Neutrophil (primary cell): ENCODE measurements around the gene GBGT1.

Experiments
- H3K27ac ChIP-seq: fragments of 200-600 bp; sonication (generic); 2 replicates; pipeline ENCODE4 v1.5.1; 2016; ENCODE audit warnings: mild to moderate bottlenecking, moderate library complexity
- H3K27me3 ChIP-seq: fragments of 200-600 bp; sonication (generic); 2 replicates; pipeline ENCODE4 v1.6.0; 2016; ENCODE audit warnings: mild to moderate bottlenecking
- H3K36me3 ChIP-seq: fragments of 200-600 bp; sonication (generic); 2 replicates; pipeline ENCODE4 v1.5.1; 2017
- H3K4me1 ChIP-seq, 2 experiments: fragments of 200-600 bp in 1 of 2; sonication (generic) in 1 of 2; 1 replicate in 1 of 2; 2 replicates in 1 of 2; pipeline versions ENCODE4 v1.5.1 to v1.6.1; 2013 to 2016; ENCODE audit warnings: low read depth in 1 of 2, low read length in 1 of 2, mild to moderate bottlenecking in 1 of 2, moderate library complexity in 1 of 2; ENCODE audit not compliant: control insufficient read depth in 1 of 2, insufficient read depth in 1 of 2
- H3K4me3 ChIP-seq, 2 experiments: fragments of 200-600 bp in 1 of 2; sonication (generic) in 1 of 2; 1 replicate in 1 of 2; 2 replicates in 1 of 2; pipeline ENCODE4 v1.5.1; 2013 to 2016; ENCODE audit warnings: low read depth in 1 of 2, low read length in 1 of 2, mild to moderate bottlenecking in 1 of 2, moderate library complexity in 1 of 2
- H3K9me3 ChIP-seq: fragments of 200-600 bp; sonication (generic); 2 replicates; pipeline ENCODE4 v1.5.1; 2016
- TF ChIP-seq, protein P1 (sequence below): fragments of 200-600 bp; sonication (generic); IDR thresholded peaks from 2 replicates; pipeline ENCODE4 v1.5.1; 2016; ENCODE audit warnings: antibody characterized with exemption

GBGT1 gene

DNA sequence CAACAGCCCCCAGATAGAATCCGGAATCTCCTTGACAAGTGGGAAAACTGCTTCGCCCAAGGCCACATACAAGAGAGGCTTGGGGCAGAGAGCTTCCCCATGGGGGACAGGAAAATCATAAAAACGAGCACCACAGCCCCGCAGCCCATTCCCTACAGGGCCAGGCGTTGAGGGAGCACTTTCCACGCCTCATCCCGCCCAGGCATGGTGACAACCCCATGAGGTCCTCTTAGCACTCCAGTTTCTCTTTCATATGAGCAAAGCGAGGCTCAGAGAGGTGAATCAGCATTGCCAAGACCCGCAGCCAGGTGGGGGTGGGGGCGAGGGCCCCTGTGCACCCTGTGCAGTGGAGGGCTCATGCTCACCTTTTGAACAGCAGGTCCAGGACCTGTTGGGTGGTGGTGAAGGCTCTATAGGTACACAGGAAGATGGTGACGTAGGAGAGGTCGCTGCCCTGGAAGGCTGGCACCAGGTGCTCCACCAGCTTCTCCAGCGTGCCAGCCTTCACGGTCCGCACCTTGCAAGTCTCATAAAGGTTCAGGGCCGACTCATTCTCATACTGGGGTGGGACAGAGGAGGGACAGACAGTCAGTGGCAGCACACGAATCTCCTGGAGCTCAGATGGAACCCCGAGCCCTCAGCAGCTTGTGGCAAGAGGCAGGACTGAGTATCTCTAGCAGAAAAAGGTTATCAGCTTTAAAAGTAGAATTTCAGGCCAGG is 53.6 kb downstream of the GBGT1 start:
- Histone ChIP-seq H3K4me3 (no peak overlapping the region), H3K4me1 (peaks cover 30% of the 10 kb centered on the region in 2 experiments), H3K27me3 (peaks cover 45% of the 10 kb centered on the region), H3K27ac (no peak overlapping the region), H3K9me3 (no peaks in the 10 kb centered on the region), H3K36me3 (no peaks in the 10 kb centered on the region)
- TF ChIP-seq, protein P1, sequence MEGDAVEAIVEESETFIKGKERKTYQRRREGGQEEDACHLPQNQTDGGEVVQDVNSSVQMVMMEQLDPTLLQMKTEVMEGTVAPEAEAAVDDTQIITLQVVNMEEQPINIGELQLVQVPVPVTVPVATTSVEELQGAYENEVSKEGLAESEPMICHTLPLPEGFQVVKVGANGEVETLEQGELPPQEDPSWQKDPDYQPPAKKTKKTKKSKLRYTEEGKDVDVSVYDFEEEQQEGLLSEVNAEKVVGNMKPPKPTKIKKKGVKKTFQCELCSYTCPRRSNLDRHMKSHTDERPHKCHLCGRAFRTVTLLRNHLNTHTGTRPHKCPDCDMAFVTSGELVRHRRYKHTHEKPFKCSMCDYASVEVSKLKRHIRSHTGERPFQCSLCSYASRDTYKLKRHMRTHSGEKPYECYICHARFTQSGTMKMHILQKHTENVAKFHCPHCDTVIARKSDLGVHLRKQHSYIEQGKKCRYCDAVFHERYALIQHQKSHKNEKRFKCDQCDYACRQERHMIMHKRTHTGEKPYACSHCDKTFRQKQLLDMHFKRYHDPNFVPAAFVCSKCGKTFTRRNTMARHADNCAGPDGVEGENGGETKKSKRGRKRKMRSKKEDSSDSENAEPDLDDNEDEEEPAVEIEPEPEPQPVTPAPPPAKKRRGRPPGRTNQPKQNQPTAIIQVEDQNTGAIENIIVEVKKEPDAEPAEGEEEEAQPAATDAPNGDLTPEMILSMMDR: no peak

DNA sequence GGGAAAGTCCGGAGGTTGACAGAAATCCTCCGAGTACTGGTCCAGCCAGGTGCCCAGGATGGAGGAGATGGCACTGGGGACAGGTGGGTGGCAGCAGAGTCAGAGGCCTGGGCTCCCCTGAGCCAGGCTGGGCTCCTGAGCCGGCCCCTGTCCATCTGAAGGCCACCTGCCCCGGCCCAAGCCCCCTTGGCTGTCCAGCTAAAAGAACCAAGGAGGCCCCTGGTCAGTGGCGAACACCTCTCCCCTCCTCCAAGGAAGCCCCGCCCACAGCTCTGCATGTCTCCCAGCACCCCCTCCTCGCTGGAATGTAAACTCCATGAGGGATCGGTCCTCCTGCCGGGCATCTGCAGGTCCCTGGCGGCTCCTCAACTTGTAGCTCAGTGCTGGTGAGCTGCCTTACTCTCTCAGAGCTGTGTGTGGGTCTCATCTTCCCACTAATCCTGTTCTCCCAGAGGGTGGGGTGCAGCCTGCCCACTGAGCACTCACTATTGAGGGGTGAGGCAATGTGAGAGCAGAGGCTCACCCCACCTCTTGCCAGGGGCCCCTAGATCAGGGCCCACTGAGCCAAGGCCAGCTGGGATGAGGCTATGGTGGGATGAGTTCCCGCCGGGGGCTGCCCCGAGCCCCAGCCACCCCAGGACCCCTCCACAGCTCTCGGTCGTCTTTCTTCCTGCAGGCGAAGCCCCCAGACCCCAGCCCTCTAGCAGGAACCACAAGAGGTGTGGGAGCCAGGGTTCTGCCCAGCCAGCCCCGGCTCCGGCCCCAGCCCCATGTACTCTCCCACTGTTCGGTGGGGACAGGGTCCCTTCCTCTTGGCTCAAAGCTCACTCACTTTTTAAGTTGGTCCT is 54.7 kb downstream of the GBGT1 start:
- H3K4me3 ChIP-seq: no peak overlapping the region
- no peaks in the 10 kb centered on the region for H3K9me3 ChIP-seq
- H3K27me3 ChIP-seq: peaks cover 35% of the 10 kb centered on the region
- H3K36me3 ChIP-seq: no peaks in the 10 kb centered on the region
- peaks cover 25 to 28% of the 10 kb centered on the region in 2 experiments for H3K4me1 ChIP-seq
- H3K27ac ChIP-seq: no peak overlapping the region
- TF ChIP-seq, protein P1: no peak

DNA sequence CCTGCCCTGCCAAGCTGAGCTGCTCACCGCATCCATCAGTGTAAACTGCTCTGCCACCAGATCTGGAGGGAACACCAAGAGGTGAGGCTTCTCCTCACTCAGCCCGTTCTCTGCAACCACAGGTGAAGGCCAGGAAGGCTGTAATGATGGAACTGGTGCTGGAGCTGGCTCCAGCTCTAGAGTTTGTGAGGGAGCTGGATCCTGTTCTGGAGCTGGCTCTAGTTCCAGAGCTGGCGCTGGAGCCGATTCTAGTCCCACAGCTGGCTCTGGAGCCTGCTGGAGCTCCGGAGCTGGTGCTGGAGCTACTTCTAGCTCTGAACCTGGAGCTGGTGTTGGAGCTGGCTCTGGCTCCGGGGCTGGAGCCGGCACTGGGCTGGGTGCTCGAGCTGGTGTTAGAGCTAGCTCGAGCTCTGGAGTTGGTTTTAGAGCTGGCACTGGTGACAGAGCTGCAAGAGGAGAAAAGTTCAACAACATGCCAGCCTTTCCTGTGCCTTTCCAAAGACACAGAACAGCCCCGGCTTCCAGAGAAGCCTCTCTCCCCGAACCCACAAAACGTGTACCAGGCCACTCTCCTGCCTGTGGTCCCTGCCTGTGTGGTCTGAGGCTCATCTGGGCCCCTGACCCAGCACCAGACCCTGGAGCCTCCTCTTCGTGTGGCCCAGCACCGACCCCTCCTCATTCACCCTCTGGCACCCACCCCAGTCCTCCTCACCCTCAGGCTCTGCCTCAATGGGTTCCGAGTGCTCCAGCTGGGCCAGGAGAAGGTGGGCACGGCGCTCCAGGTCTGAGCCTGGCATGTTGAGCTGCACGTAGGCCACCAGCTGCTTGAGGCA is 55.5 kb downstream of the GBGT1 start:
- TF ChIP-seq, protein P1: no peak
- peaks cover 17 to 20% of the 10 kb centered on the region in 2 experiments for H3K4me1 ChIP-seq
- no peaks in the 10 kb centered on the region for H3K36me3 ChIP-seq
- peaks cover 26% of the 10 kb centered on the region for H3K27me3 ChIP-seq
- no peak overlapping the region for H3K27ac ChIP-seq
- no peaks in the 10 kb centered on the region for H3K9me3 ChIP-seq
- H3K4me3 ChIP-seq: no peak overlapping the region

DNA sequence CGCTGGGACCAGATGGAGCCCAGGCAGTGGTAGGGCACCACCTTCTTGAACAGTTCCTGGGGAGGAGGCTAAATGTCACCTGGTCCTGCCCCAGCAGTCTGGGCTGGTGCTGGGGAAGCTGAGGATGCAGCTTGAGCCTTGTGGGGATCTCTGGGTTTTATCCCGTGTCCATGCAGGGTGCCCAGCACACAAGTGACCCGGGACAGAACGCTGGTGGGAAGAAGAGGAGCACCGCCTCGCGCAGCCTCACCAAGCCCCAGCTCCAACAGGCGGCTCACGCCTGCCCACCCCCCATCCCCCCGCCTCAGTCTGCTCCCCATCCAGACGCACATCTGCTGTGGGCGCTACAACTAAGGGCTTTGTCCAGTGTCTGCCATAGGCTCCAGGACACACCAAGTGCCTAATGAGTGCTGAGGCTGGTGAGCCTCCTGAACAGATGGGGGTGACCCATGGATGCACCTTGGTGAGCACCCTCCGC is 56.4 kb downstream of the GBGT1 start:
- H3K27ac ChIP-seq: no peak overlapping the region
- no peaks in the 10 kb centered on the region for H3K36me3 ChIP-seq
- no peaks in the 10 kb centered on the region for H3K9me3 ChIP-seq
- H3K27me3 ChIP-seq: peaks cover 23% of the 10 kb centered on the region
- H3K4me1 ChIP-seq: peaks cover 8 to 11% of the 10 kb centered on the region in 2 experiments
- H3K4me3 ChIP-seq: no peak overlapping the region
- TF ChIP-seq, protein P1: no peak

- Histone ChIP-seq H3K27me3 (peaks cover 19% of the 10 kb centered on the region), H3K36me3 (no peaks in the 10 kb centered on the region), H3K9me3 (no peaks in the 10 kb centered on the region), H3K4me3 (no peak overlapping the region), H3K27ac (no peak overlapping the region), H3K4me1 (peaks cover 2 to 5% of the 10 kb centered on the region in 2 experiments)
- TF ChIP-seq, protein P1: no peak
Observed at GRCh38 chr9:133106511-133107244, 57.0 kb downstream of the GBGT1 start.
